HEK293 (cell line): ENCODE measurements around the gene ATE1.

ENCODE experiments used
- BCL11A ChIP-seq: fragments of 450-650 bp; formaldehyde crosslinking; IDR thresholded peaks from 2 replicates; pipeline ENCODE4 v1.5.1; 2016; ENCODE audit warnings: low read depth, missing biosample characterization, missing genetic modification characterization
- CTCF ChIP-seq: fragments of 450-650 bp; formaldehyde crosslinking; IDR thresholded peaks from 2 replicates; pipeline ENCODE4 v1.5.1; 2016; ENCODE audit warnings: missing biosample characterization, missing genetic modification characterization
- HOXA7 ChIP-seq: sonication (generic); formaldehyde crosslinking; IDR thresholded peaks from 2 replicates; pipeline ENCODE4 v1.8.1; 2022; ENCODE audit warnings: missing genetic modification reagents, borderline replicate concordance
- PATZ1 ChIP-seq: fragments of 450-650 bp; formaldehyde crosslinking; IDR thresholded peaks from 2 replicates; pipeline ENCODE4 v1.5.1; 2016; ENCODE audit warnings: missing biosample characterization, missing genetic modification characterization
- REST ChIP-seq: fragments of 450-650 bp; formaldehyde crosslinking; IDR thresholded peaks from 2 replicates; pipeline ENCODE4 v1.5.1; 2016; ENCODE audit warnings: missing biosample characterization, missing genetic modification characterization
- ZBTB17 ChIP-seq: fragments of 450-650 bp; formaldehyde crosslinking; IDR thresholded peaks from 2 replicates; pipeline ENCODE4 v1.5.1; 2016; ENCODE audit warnings: missing biosample characterization, missing genetic modification characterization
- ZNF132 ChIP-seq: fragments of 450-650 bp; formaldehyde crosslinking; IDR thresholded peaks from 2 replicates; pipeline ENCODE4 v1.5.1; 2017; ENCODE audit warnings: missing biosample characterization, missing genetic modification characterization, borderline replicate concordance
- ZNF558 ChIP-seq: fragments of 450-650 bp; formaldehyde crosslinking; IDR thresholded peaks from 2 replicates; pipeline ENCODE4 v1.5.1; 2016; ENCODE audit warnings: missing biosample characterization, missing genetic modification characterization
- ZNF639 ChIP-seq: fragments of 450-650 bp; formaldehyde crosslinking; IDR thresholded peaks from 2 replicates; pipeline ENCODE4 v1.5.1; 2016; ENCODE audit warnings: missing biosample characterization, missing genetic modification characterization

GRCh38 chr10:121886181-121886580 is 41.6 kb downstream of the ATE1 start:
- no peak for TF ChIP-seq CTCF (tag by site-specific recombination)
- no peak for TF ChIP-seq REST
- TF ChIP-seq HOXA7 (CRISPR knock-in tag), result no peak
- no peak for TF ChIP-seq ZNF558 (tag by site-specific recombination)
- no peak for TF ChIP-seq PATZ1 (tag by site-specific recombination)
- TF ChIP-seq ZBTB17 (tag by site-specific recombination), result no peak
- TF ChIP-seq ZNF639 (tag by site-specific recombination), result no peak
- TF ChIP-seq ZNF132 (tag by site-specific recombination), result no peak
- TF ChIP-seq BCL11A, result no peak
